Fibroblast of villous mesenchyme (primary cell): ENCODE measurements around the gene N4BP2L1. TPM values are rescaled to one million over a fixed set of nuclear protein-coding genes. Genes with fewer than 3 reads are reported as not detected.

Experiments used
- DNase-seq: peaks from one replicate; pipeline ENCODE4 v3.0.0-alpha.2; 2010; ENCODE audit warnings: low read depth
- H3K4me3 ChIP-seq: 2 replicates; pipeline ENCODE4 v1.5.1; 2011; ENCODE audit warnings: low read depth, mild to moderate bottlenecking, low read length
- total RNA-seq: library from RNA; depleted of rRNA; stranded (reverse); fragments of >200 nt; gene quantifications from 2 replicates; pipeline ENCODE4 v1.2.3, GENCODE V29; 2012
- TF ChIP-seq, protein P1 (sequence below): IDR thresholded peaks from 2 replicates; pipeline ENCODE4 v1.5.1; 2012; ENCODE audit warnings: low read depth, mild to moderate bottlenecking, low read length; ENCODE audit not compliant: insufficient read depth

Gene N4BP2L1
- total RNA-seq, 1 donor, result 1.7 TPM

DNA sequence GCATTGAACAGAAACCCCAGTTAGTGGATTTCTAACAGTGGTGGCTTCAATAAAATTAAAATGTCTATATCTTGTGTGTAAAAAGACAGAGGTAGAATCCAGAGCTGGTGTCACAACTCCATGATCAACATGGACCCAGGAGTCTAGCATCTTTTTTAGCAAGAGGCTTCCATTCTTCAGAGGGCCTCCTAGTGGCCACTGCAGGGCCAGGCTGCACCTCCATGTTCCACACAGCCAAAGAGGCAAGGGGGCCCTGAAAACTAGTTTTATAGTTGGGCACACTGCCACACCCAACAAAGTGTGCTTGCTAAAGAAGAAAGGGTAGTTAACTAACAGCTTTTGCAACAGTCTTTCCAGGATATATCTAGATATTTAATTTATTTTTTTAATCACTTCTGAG is 12.9 kb downstream of the N4BP2L1 start:
- TF ChIP-seq, protein P1, sequence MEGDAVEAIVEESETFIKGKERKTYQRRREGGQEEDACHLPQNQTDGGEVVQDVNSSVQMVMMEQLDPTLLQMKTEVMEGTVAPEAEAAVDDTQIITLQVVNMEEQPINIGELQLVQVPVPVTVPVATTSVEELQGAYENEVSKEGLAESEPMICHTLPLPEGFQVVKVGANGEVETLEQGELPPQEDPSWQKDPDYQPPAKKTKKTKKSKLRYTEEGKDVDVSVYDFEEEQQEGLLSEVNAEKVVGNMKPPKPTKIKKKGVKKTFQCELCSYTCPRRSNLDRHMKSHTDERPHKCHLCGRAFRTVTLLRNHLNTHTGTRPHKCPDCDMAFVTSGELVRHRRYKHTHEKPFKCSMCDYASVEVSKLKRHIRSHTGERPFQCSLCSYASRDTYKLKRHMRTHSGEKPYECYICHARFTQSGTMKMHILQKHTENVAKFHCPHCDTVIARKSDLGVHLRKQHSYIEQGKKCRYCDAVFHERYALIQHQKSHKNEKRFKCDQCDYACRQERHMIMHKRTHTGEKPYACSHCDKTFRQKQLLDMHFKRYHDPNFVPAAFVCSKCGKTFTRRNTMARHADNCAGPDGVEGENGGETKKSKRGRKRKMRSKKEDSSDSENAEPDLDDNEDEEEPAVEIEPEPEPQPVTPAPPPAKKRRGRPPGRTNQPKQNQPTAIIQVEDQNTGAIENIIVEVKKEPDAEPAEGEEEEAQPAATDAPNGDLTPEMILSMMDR, result peak; percentile 70
- no peak for DNase-seq
- H3K4me3 ChIP-seq, result no peak overlapping the region

DNA sequence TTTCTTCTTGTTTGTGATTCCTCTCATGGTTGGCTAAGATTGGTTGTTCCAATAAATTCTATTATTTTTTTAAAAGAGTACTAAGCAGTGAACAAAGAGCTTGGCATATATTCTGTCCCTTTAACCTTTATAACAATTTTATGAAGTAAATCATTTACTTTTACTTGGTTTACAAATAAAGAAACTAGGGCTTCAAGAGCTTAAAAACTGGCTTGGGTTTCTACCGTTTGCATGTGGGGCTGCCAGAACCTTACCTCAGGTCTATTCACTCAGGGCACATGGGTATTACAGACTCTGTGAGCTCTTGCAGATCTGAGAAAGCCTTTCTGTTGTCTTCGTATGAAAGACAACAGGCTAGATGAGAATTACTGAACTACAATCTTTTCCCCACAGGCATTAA is 13.3 kb downstream of the N4BP2L1 start:
- TF ChIP-seq, protein P1, result no peak
- H3K4me3 ChIP-seq, result no peak overlapping the region
- no peak for DNase-seq

DNA sequence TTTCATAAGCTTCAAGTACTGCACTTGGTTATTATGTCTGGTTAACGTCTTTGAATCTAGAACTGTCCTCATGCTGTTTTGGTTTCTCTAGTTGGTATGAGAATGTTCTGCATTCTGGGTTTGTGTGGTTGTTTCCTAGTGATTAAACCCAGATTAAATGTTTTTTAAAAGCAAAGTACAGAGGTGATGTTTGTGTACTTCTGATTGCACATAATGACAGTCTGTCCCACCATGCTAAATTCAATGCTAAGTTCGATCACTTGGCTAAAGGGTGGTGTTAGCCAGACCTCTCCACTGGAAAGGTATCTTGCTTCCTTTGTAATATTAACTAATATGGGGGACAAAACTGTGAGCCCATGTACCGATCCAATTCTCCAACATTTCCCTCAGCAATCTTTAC is 14.6 kb downstream of the N4BP2L1 start:
- no peak for DNase-seq
- TF ChIP-seq, protein P1, result no peak
- no peak overlapping the region for H3K4me3 ChIP-seq

DNA sequence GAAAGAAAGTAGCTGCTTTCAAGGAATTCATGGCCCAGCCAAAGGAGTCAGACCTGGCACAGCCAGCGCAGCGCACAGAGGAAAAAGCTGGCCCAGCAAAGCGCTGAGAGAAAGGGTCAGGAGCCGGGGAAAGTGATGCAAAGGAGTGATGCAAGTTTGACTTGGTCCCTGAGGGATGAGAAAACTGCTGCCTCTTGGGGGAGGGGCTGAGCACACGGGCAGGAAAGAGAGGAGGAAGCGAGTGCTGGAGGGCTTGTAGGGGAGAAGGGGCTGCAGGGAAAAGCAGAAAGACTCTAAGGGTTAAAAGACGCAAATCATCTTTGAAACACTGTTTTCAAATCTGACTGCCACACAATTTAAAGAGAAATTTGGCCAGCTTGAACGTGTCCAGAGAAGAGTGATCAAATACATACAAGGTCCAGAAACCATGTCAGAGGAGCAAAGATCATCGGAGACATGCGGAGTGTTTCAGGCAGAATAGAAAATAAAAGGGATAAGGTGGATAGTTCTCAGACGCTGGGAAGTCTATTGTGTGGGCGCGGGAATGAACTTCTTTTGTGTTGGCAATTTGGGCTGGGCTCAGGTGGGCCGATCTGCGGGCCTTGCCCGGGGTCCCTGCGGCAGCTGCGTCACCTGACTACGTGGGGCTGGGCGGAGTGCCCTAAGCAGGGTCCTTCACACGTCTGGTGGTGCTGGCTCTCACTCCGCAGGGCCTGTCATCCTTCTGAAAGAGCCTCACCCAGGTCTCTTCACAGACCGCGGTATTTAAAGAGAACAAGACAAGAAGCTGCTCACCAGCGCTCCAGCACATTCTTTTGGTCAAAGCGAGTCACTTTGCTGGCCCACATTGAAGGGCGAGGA is 18.1 kb downstream of the N4BP2L1 start:
- TF ChIP-seq, protein P1, result no peak
- DNase-seq, result peak; percentile 68
- H3K4me3 ChIP-seq, result no peak overlapping the region

DNA sequence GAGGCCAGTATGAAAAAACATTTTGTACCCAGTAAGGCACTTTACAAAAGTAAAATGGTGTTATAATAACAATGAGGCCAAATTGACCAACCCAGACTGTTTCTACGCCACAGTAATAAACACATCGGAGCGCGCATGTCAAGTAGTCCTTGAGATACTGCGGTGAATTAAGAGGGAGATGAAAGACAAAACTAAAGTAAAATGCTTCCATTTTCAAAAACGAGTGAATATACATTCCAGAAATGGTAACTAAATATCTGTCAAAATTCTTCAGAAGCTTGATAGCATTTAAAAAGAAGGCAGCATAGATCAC is 19.0 kb downstream of the N4BP2L1 start:
- no peak for DNase-seq
- H3K4me3 ChIP-seq, result no peak overlapping the region
- TF ChIP-seq, protein P1, result no peak

DNA sequence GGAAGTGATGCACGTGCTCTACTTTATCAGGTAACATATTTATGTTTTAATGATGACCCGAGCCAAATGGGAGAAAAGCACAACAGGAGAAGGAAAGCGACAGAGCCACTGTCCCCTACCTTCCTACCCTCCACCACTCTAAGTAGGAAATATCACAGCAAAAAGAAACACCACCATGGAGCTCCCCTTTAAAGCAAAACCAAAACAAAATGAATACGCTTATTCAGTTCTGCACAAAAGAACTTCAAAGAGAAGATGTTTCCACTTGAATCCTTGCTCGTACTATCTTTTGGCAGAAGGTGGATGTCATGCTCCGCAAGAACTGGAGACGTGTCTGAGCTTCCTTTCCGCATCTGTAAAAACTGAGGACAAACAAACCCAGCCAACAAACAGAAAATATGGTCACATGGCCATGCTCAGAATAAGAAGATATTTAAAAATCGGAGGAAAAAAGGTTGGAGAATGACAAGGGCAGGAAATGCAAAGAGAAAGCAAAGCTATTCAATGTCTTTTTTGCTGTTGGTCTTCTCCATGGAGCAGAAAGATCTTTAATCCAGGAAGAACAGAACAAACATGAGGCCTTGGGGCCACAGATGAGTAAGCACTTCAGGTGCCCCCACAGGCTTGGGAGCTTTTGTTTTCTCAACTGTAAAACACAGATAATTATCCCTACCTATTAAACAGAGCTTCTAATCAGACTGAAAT is 19.5 kb downstream of the N4BP2L1 start:
- DNase-seq, result no peak
- TF ChIP-seq, protein P1, result no peak
- H3K4me3 ChIP-seq, result no peak overlapping the region
